ENCODE data around the gene CDH4.

GRCh38 chr20:61878478-61879302, 626.6 kb downstream of the CDH4 start:
- no peak for TF ChIP-seq CTCF (IDR thresholded peaks at IDR 0.05)
- TF ChIP-seq POLR2A (IDR thresholded peaks at IDR 0.05), result no peak
